Osteocyte (in vitro differentiated cells): ENCODE results near the gene PABPN1L. TPM values are rescaled to one million over a fixed set of nuclear protein-coding genes. Genes with fewer than 3 reads are reported as not detected.

Experiments used
- DNase-seq: peaks from one replicate; pipeline ENCODE4 v3.0.0; 2021; ENCODE audit warnings: mixed read lengths; ENCODE audit not compliant: unreplicated experiment; ENCODE audit errors: extremely low spot score
- H3K27ac Mint-ChIP-seq: one replicate; pipeline ENCODE4 v1.8.0; 2021; ENCODE audit warnings: mild to moderate bottlenecking, mixed read lengths; ENCODE audit not compliant: unreplicated experiment
- H3K27me3 Mint-ChIP-seq: one replicate; pipeline ENCODE4 v1.8.0; 2021; ENCODE audit warnings: mixed read lengths; ENCODE audit not compliant: unreplicated experiment
- H3K36me3 Mint-ChIP-seq: one replicate; pipeline ENCODE4 v1.8.0; 2021; ENCODE audit warnings: mixed read lengths; ENCODE audit not compliant: unreplicated experiment
- H3K4me1 Mint-ChIP-seq: one replicate; pipeline ENCODE4 v1.8.0; 2021; ENCODE audit warnings: mixed read lengths; ENCODE audit not compliant: unreplicated experiment
- H3K4me3 Mint-ChIP-seq: one replicate; pipeline ENCODE4 v1.8.0; 2021; ENCODE audit warnings: mild to moderate bottlenecking, moderate library complexity, mixed read lengths; ENCODE audit not compliant: unreplicated experiment
- H3K9me3 Mint-ChIP-seq: one replicate; pipeline ENCODE4 v1.8.0; 2021; ENCODE audit warnings: mixed read lengths; ENCODE audit not compliant: unreplicated experiment
- CTCF ChIP-seq: fragments of 200-600 bp; sonication (generic); IDR thresholded peaks from 2 replicates; pipeline ENCODE4 v1.5.0; 2021; ENCODE audit warnings: antibody characterized with exemption, mild to moderate bottlenecking, moderate library complexity
- total RNA-seq: library from RNA; stranded (reverse); gene quantifications from 2 replicates; pipeline ENCODE4 v1.2.1, GENCODE V29; 2021

The PABPN1L gene
- total RNA-seq, 1 donor from 2014 or later, result not detected

DNA sequence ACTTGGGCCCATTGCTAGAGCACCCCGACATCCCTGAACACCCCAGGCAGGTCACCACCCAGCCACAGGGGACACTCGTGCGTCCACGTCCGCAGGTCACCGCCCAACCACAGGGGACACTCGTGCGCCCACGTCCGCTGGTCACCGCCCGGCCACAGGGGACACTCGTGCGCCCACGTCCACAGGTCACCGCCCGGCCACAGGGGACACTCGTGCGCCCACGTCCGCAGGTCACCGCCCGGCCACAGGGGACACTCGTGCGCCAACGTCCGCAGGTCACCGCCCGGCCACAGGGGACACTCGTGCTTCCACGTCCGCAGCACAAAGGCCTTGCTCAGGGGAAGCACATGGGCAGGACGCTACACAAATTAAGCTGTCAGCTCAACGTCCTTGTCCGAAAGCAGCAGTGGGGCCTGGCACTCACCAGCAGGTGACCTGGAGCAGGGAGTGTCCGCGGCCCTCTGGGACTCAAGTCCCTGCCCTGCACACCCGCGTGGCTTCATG lies 27.4 kb downstream of the PABPN1L start:
- H3K9me3 Mint-ChIP-seq, result no peaks in the 10 kb centered on the region
- DNase-seq, result no peak
- H3K36me3 Mint-ChIP-seq, result peaks cover 6% of the 10 kb centered on the region
- no peak overlapping the region for H3K4me3 Mint-ChIP-seq
- H3K4me1 Mint-ChIP-seq, result no peaks in the 10 kb centered on the region
- TF ChIP-seq CTCF, result no peak
- no peaks in the 10 kb centered on the region for H3K27me3 Mint-ChIP-seq
- H3K27ac Mint-ChIP-seq, result no peak overlapping the region

- Mint-ChIP-seq H3K36me3 (peaks cover 6% of the 10 kb centered on the region), H3K9me3 (no peaks in the 10 kb centered on the region), H3K4me3 (no peak overlapping the region), H3K4me1 (no peaks in the 10 kb centered on the region), H3K27me3 (no peaks in the 10 kb centered on the region), H3K27ac (no peak overlapping the region)
- no peak for DNase-seq
- no peak for TF ChIP-seq CTCF
Measured at GRCh38 chr16:88838566-88838965, 27.9 kb downstream of the PABPN1L start.

- Mint-ChIP-seq H3K27ac (no peak overlapping the region), H3K4me3 (no peak overlapping the region), H3K27me3 (no peaks in the 10 kb centered on the region), H3K36me3 (peaks cover 6% of the 10 kb centered on the region), H3K9me3 (no peaks in the 10 kb centered on the region), H3K4me1 (no peaks in the 10 kb centered on the region)
- DNase-seq, result no peak
- TF ChIP-seq CTCF, result no peak
Measured at GRCh38 chr16:88837806-88838205, 28.7 kb downstream of the PABPN1L start.

DNA sequence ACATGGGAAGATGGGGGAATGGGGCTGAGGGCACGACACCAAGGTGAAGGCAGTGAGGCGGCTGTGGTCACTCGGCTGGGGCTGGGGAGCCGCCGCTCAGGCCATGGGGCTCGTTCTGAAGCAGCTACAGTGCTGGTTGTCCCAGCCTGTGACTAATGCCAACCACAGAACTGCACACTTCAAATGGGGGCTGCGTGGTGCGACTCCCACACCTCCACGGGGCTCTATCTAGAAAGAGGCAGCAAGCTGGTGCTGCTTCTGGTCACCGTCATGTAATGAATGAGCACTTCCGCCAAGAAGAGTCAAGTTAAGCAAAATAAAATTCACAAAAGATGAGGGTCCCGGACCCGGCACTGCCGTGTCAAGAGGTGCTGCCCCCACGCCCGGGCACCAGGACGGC lies 29.7 kb downstream of the PABPN1L start:
- no peak overlapping the region for H3K27ac Mint-ChIP-seq
- H3K36me3 Mint-ChIP-seq, result peaks cover 6% of the 10 kb centered on the region
- H3K9me3 Mint-ChIP-seq, result no peaks in the 10 kb centered on the region
- no peak for TF ChIP-seq CTCF
- H3K4me1 Mint-ChIP-seq, result no peaks in the 10 kb centered on the region
- H3K27me3 Mint-ChIP-seq, result no peaks in the 10 kb centered on the region
- DNase-seq, result no peak
- H3K4me3 Mint-ChIP-seq, result no peak overlapping the region

GRCh38 chr16:88835818-88836217 lies 30.6 kb downstream of the PABPN1L start:
- peaks cover 6% of the 10 kb centered on the region for H3K36me3 Mint-ChIP-seq
- no peak for DNase-seq

More at GRCh38 chr16:88835818-88836217, 30.6 kb downstream of the PABPN1L start:
- TF ChIP-seq CTCF, result no peak
- H3K27me3 Mint-ChIP-seq, result no peaks in the 10 kb centered on the region
- H3K27ac Mint-ChIP-seq, result no peak overlapping the region
- H3K4me1 Mint-ChIP-seq, result no peaks in the 10 kb centered on the region
- H3K9me3 Mint-ChIP-seq, result no peaks in the 10 kb centered on the region
- no peak overlapping the region for H3K4me3 Mint-ChIP-seq
